Spinal cord (tissue), 10 donors: ENCODE results near the gene DAAM1. TPM values are rescaled to one million over a fixed set of nuclear protein-coding genes. Genes with fewer than 3 reads are reported as not detected.

Experiments
- DNase-seq, 6 donors: peaks; one replicate each; pipeline versions ENCODE4 v3.0.0 to v3.0.0-alpha.2; 2013 to 2015; ENCODE audit warnings: low spot score in 6 of 6, low read depth in 4 of 6
- H3K27ac ChIP-seq: one replicate; pipeline ENCODE4 v1.5.1; 2013; ENCODE audit warnings: low read depth, low read length, control low read depth
- H3K27me3 ChIP-seq: one replicate; pipeline ENCODE4 v1.6.1; 2013; ENCODE audit warnings: low read length; ENCODE audit not compliant: control insufficient read depth, insufficient read depth
- H3K36me3 ChIP-seq: one replicate; pipeline ENCODE4 v1.6.1; 2013; ENCODE audit warnings: low read length; ENCODE audit not compliant: control insufficient read depth, insufficient read depth
- H3K4me1 ChIP-seq: one replicate; pipeline ENCODE4 v1.6.1; 2013; ENCODE audit warnings: low read length; ENCODE audit not compliant: control insufficient read depth, insufficient read depth
- H3K4me3 ChIP-seq: one replicate; pipeline ENCODE4 v1.5.1; 2013; ENCODE audit warnings: low read depth, low read length, control low read depth
- H3K9me3 ChIP-seq: one replicate; pipeline ENCODE4 v1.6.1; 2013; ENCODE audit warnings: low read length; ENCODE audit not compliant: control insufficient read depth, insufficient read depth
- WGBS: methylation state at CpG from one replicate; pipeline ENCODE4 v1.1.5; 2013; ENCODE audit warnings: missing lambda C conversion rate; ENCODE audit not compliant: insufficient coverage; 5-methylcytosine and 5-hydroxymethylcytosine counted together
- polyA plus RNA-seq, 2 donors: library from polyadenylated mRNA; unstranded; fragments of 120-200 nt; gene quantifications; one replicate each; pipeline ENCODE4 v1.2.1, GENCODE V29; 2013; ENCODE audit not compliant: insufficient read length in 2 of 2
- total RNA-seq, 2 donors: library from RNA; depleted of rRNA in 1 of 2; stranded (reverse); fragments of 120-200 nt in 1 of 2; fragments of >200 nt in 1 of 2; gene quantifications; one replicate each; pipeline versions ENCODE4 v1.2.3 to v1.2.4, GENCODE V29; 2013 to 2014
- donor health status: healthy.

The DAAM1 gene
- total and polyA plus RNA-seq, 4 donors, result 32.9 to 78.0 (median 61.7) TPM

DNA sequence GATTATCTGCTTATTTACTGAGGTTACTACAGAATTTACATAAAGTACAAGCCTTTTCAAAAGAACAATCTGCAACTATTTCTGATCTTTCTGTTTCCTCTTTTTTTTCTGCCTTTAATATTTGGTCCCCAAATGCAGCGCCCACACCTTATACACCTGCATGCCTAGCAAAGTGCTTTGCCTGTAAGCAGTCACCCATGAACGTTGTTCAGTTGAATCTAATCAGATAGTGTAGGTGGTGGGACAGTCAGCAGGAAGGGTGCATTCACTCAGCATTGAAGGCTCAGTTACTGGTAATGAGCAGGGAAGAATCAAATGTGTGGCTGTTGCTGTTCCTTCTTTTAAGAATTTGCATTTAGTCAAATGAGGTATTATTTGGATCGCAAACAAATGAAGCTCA is 168.3 kb downstream of the DAAM1 start:
- H3K4me1 ChIP-seq, result peaks cover 6% of the 10 kb centered on the region
- 33% methylated on average over 1 of the region's 3 CpGs for WGBS
- no peak overlapping the region for H3K4me3 ChIP-seq
- DNase-seq, result no peak
- H3K9me3 ChIP-seq, result no peaks in the 10 kb centered on the region
- no peak overlapping the region for H3K27ac ChIP-seq
- peaks cover 26% of the 10 kb centered on the region for H3K36me3 ChIP-seq
- H3K27me3 ChIP-seq, result no peaks in the 10 kb centered on the region

- H3K4me1 ChIP-seq, result peaks cover 8% of the 10 kb centered on the region
- no peaks in the 10 kb centered on the region for H3K9me3 ChIP-seq
- DNase-seq, result no peak
- no peaks in the 10 kb centered on the region for H3K27me3 ChIP-seq
- no peak overlapping the region for H3K4me3 ChIP-seq
- no peak overlapping the region for H3K27ac ChIP-seq
- WGBS, result 83% methylated on average over 1 of the region's 1 CpG
- peaks cover 23% of the 10 kb centered on the region for H3K36me3 ChIP-seq
These were observed 169.6 kb downstream of the DAAM1 start for GRCh38 chr14:59358102-59358501.

DNA sequence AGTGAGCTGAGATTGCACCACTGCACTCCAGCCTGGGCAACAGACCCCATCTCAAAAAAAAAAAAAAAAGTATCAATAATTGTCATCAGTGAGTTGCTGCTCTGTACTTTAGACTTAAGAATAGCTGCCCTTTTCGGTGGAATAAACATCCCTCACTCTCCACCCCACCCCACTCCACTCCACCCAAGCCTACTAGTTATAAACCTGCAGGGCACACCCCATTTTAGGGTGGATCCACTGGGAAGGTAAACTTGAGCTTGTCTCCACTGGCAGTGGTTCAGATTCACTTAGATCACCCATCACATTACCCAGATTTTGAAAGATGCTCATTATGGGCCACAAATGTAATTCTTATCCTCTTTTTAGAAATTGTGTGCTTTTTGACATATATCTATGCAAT is 170.3 kb downstream of the DAAM1 start:
- Histone ChIP-seq H3K4me3 (no peak overlapping the region), H3K4me1 (peaks cover 8% of the 10 kb centered on the region), H3K27ac (no peak overlapping the region), H3K36me3 (peaks cover 20% of the 10 kb centered on the region), H3K9me3 (no peaks in the 10 kb centered on the region), H3K27me3 (no peaks in the 10 kb centered on the region)
- WGBS, result no CpG with 5 or more reads among the region's 1 CpG
- no peak for DNase-seq

GRCh38 chr14:59359431-59360124 is 171.1 kb downstream of the DAAM1 start:
- H3K36me3 ChIP-seq, result peaks cover 17% of the 10 kb centered on the region
- DNase-seq, result peak in 2 of 6 donors; percentile 19 to 85
- H3K4me1 ChIP-seq, result peaks cover 8% of the 10 kb centered on the region
- WGBS, result 80% methylated on average over 1 of the region's 4 CpGs
- no peaks in the 10 kb centered on the region for H3K9me3 ChIP-seq
- no peaks in the 10 kb centered on the region for H3K27me3 ChIP-seq
- no peak overlapping the region for H3K27ac ChIP-seq
- no peak overlapping the region for H3K4me3 ChIP-seq

DNA sequence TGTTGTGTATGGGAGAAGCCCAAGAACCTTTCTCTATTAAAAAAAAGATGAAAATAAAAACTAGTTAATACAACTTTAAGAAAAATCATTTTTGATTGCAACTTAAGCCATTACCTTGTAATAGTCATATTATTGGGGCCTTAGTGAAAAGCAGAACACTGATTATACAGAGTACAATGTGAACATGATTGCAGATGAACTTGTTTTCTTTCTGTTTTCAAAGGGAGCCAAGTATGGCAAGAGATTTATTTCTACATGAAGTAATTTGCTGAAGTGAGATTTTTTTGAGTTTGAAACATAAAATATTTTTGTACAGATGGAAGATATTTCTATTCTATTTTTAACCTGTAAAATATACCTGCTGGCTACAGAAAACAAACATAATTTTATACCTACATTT is 171.8 kb downstream of the DAAM1 start:
- H3K36me3 ChIP-seq, result peaks cover 16% of the 10 kb centered on the region
- no peaks in the 10 kb centered on the region for H3K27me3 ChIP-seq
- no peaks in the 10 kb centered on the region for H3K9me3 ChIP-seq
- H3K4me1 ChIP-seq, result peaks cover 8% of the 10 kb centered on the region
- H3K27ac ChIP-seq, result no peak overlapping the region
- DNase-seq, result no peak
- no peak overlapping the region for H3K4me3 ChIP-seq

GRCh38 chr14:59360923-59361794 is 172.7 kb downstream of the DAAM1 start:
- H3K9me3 ChIP-seq, result no peaks in the 10 kb centered on the region
- peaks cover 14% of the 10 kb centered on the region for H3K36me3 ChIP-seq
- no peak overlapping the region for H3K4me3 ChIP-seq
- no peak overlapping the region for H3K27ac ChIP-seq
- no peaks in the 10 kb centered on the region for H3K27me3 ChIP-seq
- peaks cover 8% of the 10 kb centered on the region for H3K4me1 ChIP-seq
- WGBS, result 70% methylated on average over 10 of the region's 13 CpGs
- peak in 3 of 6 donors; percentile 52 to 86 (median 86) for DNase-seq

DNA sequence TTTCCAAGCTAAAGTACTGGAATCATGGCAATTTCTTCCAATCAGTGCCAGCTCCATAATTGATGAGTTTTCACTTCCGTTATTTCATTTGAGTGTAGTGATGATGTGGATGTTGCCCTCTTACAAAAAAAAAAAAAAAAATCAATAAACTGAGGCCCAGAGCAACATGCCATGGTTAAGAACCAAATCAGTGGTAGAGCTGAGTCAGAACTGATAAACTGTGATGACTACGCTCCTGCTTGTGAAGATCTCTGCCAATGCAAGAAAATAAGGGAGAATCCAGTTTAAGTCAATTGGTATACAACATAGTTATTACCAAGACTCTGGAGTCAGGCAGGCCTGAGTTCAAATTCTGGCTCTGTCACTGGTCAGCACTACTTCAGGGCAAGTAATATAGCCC is 174.0 kb downstream of the DAAM1 start:
- peaks cover 16% of the 10 kb centered on the region for H3K36me3 ChIP-seq
- 86% methylated on average over 1 of the region's 2 CpGs for WGBS
- H3K4me3 ChIP-seq, result no peak overlapping the region
- H3K27ac ChIP-seq, result no peak overlapping the region
- peaks cover 8% of the 10 kb centered on the region for H3K4me1 ChIP-seq
- H3K27me3 ChIP-seq, result no peaks in the 10 kb centered on the region
- H3K9me3 ChIP-seq, result no peaks in the 10 kb centered on the region
- DNase-seq, result no peak

- Histone ChIP-seq H3K27ac (no peak overlapping the region), H3K9me3 (no peaks in the 10 kb centered on the region), H3K36me3 (peaks cover 14% of the 10 kb centered on the region), H3K4me3 (no peak overlapping the region), H3K4me1 (peaks cover 8% of the 10 kb centered on the region), H3K27me3 (no peaks in the 10 kb centered on the region)
- no peak for DNase-seq
- 100% methylated on average over 2 of the region's 5 CpGs for WGBS
These were observed 175.2 kb downstream of the DAAM1 start for GRCh38 chr14:59363531-59364226.

DNA sequence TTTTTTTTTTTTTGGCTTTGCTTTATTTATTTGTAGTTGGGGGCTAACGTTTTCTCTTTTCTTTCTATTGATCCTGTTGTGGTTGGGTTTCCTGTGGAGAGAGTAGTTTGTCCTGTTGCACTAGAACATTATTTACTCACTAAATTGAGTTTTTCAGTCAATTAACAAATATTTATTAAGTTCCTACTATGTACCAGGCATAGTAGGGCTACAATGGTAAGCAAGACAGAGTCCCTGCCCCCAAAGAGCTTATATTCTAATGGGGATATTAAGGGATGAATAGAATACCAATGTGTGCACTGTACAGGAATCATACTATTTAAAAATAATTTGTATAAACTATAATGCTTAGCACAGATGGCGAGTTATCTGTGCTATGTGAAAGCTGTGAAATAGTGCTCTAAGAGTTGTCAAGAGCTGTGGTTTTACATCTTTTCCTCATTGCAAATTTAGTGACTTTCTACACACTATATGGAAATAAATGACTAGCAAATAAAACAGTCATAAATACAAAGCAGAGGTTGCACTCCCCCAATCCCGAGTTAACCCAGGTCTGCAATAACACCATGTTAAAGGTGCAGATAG is 181.8 kb downstream of the DAAM1 start:
- Histone ChIP-seq H3K9me3 (no peaks in the 10 kb centered on the region), H3K27ac (no peak overlapping the region), H3K4me1 (no peaks in the 10 kb centered on the region), H3K27me3 (no peaks in the 10 kb centered on the region), H3K4me3 (no peak overlapping the region), H3K36me3 (peaks cover 5% of the 10 kb centered on the region)
- DNase-seq, result peak in 1 of 6 donors; percentile 67
- WGBS, result no CpG with 5 or more reads among the region's 3 CpGs
